ENCODE results near the gene COPG2.

Gene COPG2

GRCh38 chr7:130500910-130501309 lies 167.6 kb downstream of the COPG2 start:
- peaks cover 11% of the 10 kb centered on the region for H3K36me3 ChIP-seq
- no peak for TF ChIP-seq CTCF (IDR thresholded peaks at IDR 0.05)
- no peak overlapping the region for H3K4me3 ChIP-seq (ENCODE audit: low read depth in 1 of 2, low read length in 1 of 2)
- no peaks in the 10 kb centered on the region for H3K4me1 ChIP-seq (ENCODE audit: control insufficient read depth in 1 of 2, insufficient read depth in 1 of 2, low read depth in 1 of 2, low read length in 1 of 2)
- no peaks in the 10 kb centered on the region for H3K9me3 ChIP-seq
- no peaks in the 10 kb centered on the region for H3K27me3 ChIP-seq
- no peak overlapping the region for H3K27ac ChIP-seq

GRCh38 chr7:130500463-130500862 lies 168.1 kb downstream of the COPG2 start:
- no peaks in the 10 kb centered on the region for H3K9me3 ChIP-seq
- H3K27ac ChIP-seq: no peak overlapping the region
- no peak overlapping the region for H3K4me3 ChIP-seq (ENCODE audit: low read depth in 1 of 2, low read length in 1 of 2)
- peaks cover 11% of the 10 kb centered on the region for H3K36me3 ChIP-seq
- TF ChIP-seq CTCF (IDR thresholded peaks at IDR 0.05): no peak
- peaks cover under 1% of the 10 kb centered on the region for H3K27me3 ChIP-seq
- no peaks in the 10 kb centered on the region for H3K4me1 ChIP-seq (ENCODE audit: control insufficient read depth in 1 of 2, insufficient read depth in 1 of 2, low read depth in 1 of 2, low read length in 1 of 2)

- no peak for TF ChIP-seq CTCF (IDR thresholded peaks at IDR 0.05)
- H3K27ac ChIP-seq: no peak overlapping the region
- H3K4me3 ChIP-seq (ENCODE audit: low read depth in 1 of 2, low read length in 1 of 2): no peak overlapping the region
- H3K9me3 ChIP-seq: no peaks in the 10 kb centered on the region
- H3K4me1 ChIP-seq (ENCODE audit: control insufficient read depth in 1 of 2, insufficient read depth in 1 of 2, low read depth in 1 of 2, low read length in 1 of 2): peaks cover 17% of the 10 kb centered on the region in 2 experiments
- peaks cover 61% of the 10 kb centered on the region for H3K27me3 ChIP-seq
- no peaks in the 10 kb centered on the region for H3K36me3 ChIP-seq
These were observed 174.1 kb downstream of the COPG2 start for GRCh38 chr7:130494431-130494858.

GRCh38 chr7:130493275-130493873 lies 175.2 kb downstream of the COPG2 start:
- Histone ChIP-seq H3K4me3 (ENCODE audit: low read depth in 1 of 2, low read length in 1 of 2) (no peak overlapping the region), H3K27ac (no peak overlapping the region), H3K27me3 (peaks cover 71% of the 10 kb centered on the region), H3K4me1 (ENCODE audit: control insufficient read depth in 1 of 2, insufficient read depth in 1 of 2, low read depth in 1 of 2, low read length in 1 of 2) (peaks cover 17% of the 10 kb centered on the region in 2 experiments), H3K9me3 (no peaks in the 10 kb centered on the region), H3K36me3 (no peaks in the 10 kb centered on the region)
- no peak for TF ChIP-seq CTCF (IDR thresholded peaks at IDR 0.05)

- no peak overlapping the region for H3K27ac ChIP-seq
- no peaks in the 10 kb centered on the region for H3K9me3 ChIP-seq
- no peak for TF ChIP-seq CTCF (IDR thresholded peaks at IDR 0.05)
- no peak overlapping the region for H3K4me3 ChIP-seq (ENCODE audit: low read depth in 1 of 2, low read length in 1 of 2)
- H3K27me3 ChIP-seq: peaks cover 78% of the 10 kb centered on the region
- no peaks in the 10 kb centered on the region for H3K36me3 ChIP-seq
- H3K4me1 ChIP-seq (ENCODE audit: control insufficient read depth in 1 of 2, insufficient read depth in 1 of 2, low read depth in 1 of 2, low read length in 1 of 2): peaks cover 17% of the 10 kb centered on the region in 2 experiments
These were observed 175.8 kb downstream of the COPG2 start for GRCh38 chr7:130492523-130493274.
